Left renal pelvis (tissue), 4 donors: ENCODE results near the gene CCDC88C. TPM values are rescaled to one million over a fixed set of nuclear protein-coding genes. Genes with fewer than 3 reads are reported as not detected.
"Not testable (repeated sequence)": the region's sequence is repeated elsewhere in the genome, so short reads cannot be mapped to it uniquely, and the experiment has no call there.

ENCODE experiments used
- DNase-seq, 4 donors: peaks; one replicate each; pipeline ENCODE4 v3.0.0-alpha.2; 2013; ENCODE audit warnings: low read depth in 4 of 4, low spot score in 3 of 4
- polyA plus RNA-seq, 4 donors: library from polyadenylated mRNA; unstranded; fragments of 120-200 nt; gene quantifications; one replicate each; pipeline ENCODE4 v1.2.1, GENCODE V29; 2013; ENCODE audit not compliant: insufficient read length in 4 of 4

CCDC88C gene
- polyA plus RNA-seq, 4 donors: 8.9 to 46.7 (median 32.2) TPM

DNA sequence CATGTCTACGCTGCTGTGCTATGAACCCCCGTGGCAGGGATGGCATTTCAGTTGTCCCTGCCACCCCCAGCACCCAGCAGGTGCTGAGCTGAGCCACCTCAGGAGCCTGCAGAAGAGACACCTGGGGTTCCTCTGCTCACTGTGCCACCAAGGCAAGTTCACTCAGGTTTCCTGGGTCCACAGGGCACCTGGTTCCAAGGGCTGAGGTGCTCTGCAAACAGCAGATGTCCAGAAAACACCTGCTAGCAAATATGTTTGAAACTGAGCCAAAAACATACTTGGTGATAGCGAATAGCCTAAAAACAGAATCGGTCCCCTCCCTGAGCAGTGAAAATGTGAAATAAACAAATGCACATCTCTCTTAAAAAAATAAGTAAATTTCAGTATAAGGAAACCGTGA is 137.5 kb downstream of the CCDC88C start:
- no peak for DNase-seq

DNA sequence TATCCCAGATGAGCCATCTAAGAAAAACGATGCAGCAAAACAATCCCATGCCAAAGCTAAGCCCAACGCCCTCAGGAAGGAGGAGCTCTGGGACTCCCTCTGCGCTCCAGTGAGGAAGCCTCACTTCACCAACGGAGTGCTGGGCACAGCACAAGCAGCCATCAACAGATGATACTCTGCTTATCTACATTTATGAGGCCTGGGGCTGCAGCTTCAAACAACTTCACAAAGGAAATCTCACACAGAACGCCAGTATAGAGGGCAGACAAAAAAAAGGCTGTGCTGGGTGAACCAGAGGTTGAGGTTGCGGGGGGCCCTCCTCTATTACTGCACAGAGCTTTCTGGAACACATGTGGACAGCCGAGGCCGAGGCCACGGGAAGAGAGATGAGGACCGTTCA is 138.3 kb downstream of the CCDC88C start:
- no peak for DNase-seq

DNA sequence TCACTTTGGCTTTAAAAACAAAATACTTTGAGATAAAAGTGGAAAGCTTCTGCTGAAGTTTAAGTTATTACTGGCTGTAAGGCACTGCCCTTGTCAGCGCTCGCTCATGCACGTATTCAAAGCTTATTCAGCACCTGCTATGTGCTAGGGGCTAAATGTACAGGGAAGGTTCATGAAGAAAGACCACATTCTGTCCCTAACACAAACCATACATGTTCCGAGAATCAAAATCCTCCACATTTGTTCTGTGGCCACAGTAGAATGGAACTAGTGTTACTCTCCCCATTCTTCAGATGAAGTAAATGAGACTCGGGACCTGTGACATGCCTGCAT is 139.3 kb downstream of the CCDC88C start:
- no peak for DNase-seq

DNA sequence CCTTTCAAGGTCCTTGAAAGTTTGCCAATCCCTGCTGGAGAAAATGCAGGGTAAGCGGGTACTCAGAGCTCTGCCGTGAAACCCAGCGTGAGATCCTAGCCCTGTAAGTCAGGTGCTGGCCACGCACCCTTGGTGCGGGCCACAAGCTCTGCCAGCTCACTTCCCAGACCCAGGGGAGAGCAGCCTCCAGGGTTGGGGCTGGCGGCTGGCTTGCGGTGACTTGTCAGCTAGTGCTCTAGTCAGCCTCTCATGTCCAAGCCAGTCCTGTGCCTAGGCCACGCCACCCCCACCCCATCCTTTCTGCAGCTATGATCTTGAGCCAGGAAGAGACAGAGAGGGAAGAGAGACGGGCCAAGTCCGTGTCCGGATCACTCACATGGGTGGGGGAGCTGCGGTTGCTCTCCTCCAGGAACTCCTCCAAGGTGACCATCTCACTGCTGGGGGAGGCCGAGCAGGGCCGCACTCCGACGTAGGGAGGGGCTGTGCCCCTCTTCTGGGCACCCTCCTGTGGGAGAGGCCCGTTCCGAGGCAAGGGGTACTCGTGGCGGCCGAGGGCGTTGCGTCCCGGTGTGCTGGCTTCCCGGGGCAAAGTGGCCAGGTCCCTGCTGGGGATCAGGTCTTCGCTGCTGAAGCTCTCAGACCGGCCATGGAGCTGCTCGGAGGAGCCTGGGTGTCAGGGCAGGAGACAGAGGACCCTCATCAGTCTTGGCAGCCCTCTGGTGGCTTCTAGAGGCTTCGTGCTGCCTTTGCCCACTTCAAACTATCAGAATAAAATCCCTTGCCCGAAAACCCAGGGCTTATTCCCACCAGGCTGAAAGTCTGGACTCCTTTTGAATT is 139.9 kb downstream of the CCDC88C start:
- DNase-seq: no peak

DNA sequence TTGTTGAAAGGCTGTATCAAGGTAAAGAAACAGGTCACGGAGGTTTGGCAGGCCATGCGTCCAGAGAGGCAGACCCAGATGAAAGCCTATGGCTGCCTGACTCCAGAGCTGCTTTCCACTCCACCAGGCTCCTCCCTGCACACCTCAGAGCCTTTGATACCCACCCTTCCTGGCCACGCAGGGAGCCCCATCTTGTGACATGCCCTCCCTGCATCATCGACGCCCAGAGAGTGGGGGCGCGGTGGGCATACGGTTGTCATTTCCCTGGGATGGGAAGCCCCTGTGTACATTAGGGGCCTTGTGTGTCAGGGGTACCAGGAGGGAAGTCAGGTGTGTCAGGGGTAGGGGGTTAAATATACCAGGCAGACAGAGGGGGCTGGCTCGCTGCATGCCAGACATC is 142.8 kb downstream of the CCDC88C start:
- no peak for DNase-seq

DNA sequence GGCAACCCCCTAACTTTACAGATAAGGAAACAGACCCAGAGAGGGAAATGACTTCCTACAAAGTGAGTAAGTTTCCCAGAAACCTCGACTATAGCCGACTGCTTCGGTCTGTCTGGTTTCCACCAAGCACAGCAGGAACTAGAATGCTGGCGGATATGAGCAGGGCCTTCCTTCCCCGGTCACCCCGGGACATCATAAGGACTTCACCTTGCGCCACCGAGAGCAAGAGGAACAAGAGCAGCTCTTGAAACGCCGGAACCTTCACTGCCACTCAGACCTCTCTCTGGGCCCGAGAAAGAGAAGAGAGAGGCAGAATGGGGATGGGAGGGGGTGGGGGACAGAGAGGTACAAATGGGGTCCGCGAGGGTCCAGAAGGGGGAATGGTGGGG is 143.7 kb downstream of the CCDC88C start:
- no peak for DNase-seq

DNA sequence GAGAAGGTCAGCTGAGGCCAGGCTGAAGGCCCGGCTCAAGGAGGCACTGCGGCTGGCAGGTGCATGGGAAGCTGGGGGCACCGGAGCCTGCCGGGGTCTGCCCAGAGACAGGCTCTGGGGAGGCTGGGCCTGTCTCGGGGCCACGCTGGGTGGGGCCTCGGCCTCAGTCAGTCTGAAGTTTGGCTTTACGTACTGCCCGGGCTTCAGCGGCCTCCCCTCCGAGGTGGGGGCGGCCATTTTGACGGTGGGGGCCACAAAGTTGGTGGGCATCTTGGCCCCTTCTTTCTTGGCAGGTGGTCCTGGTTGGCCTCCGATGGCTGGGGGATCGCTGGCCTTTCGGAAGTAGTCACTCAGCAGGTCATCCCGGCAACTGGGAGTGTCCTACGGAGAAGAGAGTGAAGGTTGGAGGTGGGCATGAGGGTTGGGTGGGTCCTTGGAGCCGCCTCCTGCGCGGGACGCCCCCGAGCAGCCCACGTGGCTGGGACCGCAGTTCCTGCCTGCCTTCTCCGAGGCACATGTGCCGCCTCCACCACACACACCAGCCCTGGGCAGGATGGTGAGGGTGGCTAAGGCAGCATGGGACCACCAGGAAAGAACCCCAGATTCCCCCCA is 144.2 kb downstream of the CCDC88C start:
- DNase-seq: no peak

DNA sequence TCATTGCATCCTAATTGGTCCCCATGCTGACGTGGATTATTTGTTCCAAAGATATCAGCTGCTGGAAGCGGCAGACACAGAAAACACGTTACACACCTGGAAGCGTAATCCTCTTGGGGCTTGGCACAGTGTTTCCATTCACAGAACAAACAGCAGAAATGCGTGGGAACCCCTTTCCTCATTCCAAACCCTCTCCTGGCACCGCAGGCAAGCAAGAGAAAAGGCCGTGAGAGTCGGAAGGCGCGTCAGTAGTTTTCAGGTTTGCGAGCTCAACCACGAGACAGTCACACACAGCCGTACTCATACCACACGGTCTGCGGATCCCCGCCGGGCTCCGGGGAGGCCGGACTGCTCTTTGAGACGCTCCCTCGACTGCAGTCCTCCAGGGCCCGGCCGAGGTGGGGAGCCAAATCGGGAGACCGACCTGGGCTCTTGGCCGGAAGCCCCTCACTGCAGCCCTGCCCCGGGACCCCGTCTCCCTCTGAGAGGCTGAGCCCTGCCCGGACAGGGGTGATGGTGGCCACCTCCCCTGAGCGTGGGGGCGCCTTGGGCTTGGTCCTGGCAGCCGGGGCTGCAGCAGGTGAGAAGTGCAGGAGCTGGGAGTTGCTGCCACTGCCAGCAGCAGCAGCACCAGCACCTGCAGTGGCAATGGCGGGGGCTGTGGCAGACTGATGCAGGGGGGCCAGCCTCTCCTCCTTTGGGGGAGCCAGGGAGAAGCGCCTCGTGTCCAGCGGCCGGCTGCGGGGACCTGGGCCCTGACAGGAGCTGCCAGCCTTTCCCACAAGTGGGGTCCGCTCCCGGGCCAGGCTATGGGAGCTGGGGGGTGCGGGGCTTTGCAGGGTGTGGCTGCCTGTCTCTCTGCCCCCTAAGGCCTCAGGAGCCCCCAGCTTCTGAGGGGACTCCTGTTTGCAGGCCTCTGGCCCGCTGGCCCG is 145.0 kb downstream of the CCDC88C start:
- no peak for DNase-seq

DNA sequence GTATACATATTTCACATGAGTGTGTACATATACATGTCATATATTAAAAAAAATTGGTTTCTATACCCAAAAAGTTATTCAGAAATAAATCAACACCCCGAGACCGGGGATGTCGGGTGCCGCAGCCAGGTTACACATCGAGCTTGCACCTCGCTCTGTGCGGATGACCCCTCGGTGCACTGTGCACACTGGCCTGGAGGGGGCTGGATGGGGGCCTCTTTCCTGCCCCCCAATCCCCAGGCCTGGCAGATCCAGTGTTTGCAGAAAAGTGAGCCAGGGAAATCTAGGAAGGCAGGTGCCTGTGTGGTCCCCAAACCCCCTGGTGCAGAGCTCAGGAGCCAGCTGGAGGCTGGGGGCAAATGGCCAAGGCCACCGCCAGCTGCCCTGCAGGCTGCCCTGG is 146.0 kb downstream of the CCDC88C start:
- DNase-seq: no peak

DNA sequence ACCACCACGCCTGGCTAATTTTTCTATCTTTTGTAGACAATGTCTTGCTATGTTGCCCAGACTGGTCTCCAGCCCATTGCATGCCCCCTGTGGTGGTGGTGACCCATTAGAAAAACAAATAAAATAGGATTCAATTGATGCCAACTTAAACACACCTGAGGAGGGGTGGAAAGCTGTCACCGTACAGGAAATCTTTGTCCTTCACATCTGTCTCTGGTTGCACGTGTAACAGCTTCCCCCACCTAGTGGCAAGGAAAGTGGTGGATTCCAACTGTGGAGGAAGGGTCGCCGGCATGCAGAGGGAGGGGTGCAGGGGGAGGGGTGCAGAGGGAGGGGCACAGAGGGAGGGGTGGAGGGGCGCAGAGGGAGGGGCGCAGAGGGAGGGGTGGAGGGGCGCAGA is 147.0 kb downstream of the CCDC88C start:
- no peak for DNase-seq

DNA sequence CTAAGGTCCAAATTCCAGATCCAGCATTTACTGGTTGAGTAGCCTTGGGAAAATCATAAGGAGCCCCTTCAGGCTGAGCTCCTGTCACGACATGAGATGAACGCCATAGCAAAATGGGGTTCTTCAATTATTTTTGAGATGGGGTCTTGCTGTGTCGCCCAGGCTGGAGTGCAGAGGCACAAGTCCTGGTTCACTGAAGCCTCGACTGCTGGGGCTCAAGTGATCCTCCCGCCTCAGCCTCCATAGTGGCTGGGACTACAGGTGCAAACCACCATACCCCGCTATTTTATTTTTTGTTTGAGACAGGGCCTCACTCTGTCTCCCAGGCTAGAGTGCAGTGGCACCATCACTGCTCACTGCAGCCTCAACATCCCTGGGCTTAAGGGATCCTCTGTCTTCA is 147.4 kb downstream of the CCDC88C start:
- DNase-seq: no peak

DNA sequence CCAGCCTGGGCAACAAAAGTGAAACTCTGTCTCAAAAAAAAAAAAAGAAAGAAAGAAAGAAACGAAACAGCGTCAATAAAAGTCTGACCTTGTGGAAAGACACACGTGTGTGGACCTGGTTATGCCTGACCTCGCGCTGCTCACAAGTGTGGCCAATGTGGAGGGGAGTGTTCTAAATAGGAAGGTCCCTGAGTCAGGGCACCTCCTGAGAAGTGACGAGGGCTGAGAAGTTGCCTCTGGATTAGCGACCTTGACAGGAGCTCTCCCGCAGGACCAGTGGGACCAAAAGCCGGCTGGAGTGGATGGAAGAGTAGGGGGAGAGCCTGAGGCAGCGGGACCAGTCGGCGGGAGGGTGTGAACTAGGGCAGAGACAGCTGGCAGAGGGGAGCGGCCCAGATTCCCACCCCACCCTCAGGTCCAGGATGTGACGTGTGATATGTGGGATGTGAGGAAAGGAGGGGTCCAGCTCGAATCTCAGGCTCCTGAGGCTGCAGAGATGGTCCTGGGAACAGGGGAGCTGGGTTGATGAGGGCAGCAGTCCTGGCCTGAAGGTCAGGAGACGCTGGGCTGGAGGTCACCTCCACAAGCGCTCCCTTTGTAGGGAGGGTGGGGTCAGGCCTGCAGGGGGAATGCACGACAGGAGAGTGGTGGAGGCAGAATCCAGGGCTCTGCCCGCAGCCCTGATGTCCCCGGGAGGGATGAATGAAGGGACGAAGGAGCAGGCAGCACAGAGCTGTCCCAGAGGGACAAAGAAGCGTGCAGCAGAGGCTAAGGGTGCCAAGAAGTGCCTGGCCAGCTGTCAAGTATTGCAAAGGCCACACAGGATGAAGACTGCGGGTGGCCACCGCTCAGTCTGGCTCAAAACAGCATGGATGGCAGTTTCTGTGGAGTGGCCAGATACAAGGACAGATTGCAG is 148.3 kb downstream of the CCDC88C start:
- no peak for DNase-seq

DNA sequence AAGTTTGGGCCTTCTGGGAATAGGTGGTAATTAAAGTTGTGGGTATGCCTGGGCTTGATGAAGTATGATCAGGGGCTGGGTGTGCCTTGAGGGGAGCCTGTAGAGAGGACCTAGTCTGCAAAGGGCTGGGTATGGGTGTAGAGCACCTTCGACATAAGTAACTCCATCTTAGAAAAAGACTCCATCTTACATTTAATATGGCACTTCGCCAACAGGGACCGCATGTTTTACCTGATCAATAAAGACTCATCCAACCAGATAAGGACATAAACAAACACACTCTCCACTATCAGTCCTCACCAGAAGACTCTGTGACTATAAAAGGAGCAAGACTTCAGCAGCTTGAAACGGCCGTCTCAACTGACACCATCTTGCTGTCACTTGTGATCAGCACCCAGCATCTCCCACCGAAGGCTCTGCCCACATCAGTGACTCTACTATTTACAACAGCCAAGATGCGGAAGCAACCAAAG is 149.6 kb downstream of the CCDC88C start:
- DNase-seq: no peak

DNA sequence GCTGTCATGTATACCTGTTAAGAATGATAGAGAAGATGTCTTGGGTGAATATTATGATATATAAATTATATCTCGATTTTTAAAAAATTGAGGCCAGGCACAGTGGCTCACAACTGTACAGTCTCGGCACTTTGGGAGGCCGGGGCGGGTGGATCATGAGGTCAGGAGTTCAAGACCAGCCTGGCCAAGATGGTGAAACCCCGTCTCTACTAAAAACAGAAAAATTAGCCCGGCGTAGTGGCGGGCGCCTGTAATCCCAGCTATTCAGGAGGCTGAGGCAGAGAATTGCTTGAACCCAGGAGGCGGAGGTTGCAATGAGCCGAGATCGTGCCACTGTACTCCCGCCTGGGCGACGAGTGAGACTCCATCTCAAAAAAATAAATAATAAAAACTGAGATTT is 151.3 kb downstream of the CCDC88C start:
- not testable (repeated sequence) for DNase-seq

DNA sequence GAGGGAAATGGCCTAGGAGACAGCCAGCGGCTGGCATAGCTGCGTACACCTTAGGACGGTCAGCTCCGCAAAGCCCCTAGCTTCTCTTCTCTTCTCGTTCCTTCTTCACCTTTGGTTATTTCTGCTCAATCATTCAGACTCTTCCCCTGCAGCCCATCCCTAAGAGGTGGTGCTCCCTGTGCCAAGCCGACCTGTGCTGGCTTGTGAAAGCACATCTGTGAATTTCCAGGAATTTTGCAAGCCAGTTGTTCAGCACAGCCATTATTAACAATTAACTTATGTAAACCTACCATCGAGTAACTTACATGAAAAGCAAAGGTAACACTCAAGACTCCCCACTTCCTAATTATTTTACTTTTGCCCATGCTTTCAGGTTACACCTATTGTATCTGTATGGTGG is 152.2 kb downstream of the CCDC88C start:
- no peak for DNase-seq

DNA sequence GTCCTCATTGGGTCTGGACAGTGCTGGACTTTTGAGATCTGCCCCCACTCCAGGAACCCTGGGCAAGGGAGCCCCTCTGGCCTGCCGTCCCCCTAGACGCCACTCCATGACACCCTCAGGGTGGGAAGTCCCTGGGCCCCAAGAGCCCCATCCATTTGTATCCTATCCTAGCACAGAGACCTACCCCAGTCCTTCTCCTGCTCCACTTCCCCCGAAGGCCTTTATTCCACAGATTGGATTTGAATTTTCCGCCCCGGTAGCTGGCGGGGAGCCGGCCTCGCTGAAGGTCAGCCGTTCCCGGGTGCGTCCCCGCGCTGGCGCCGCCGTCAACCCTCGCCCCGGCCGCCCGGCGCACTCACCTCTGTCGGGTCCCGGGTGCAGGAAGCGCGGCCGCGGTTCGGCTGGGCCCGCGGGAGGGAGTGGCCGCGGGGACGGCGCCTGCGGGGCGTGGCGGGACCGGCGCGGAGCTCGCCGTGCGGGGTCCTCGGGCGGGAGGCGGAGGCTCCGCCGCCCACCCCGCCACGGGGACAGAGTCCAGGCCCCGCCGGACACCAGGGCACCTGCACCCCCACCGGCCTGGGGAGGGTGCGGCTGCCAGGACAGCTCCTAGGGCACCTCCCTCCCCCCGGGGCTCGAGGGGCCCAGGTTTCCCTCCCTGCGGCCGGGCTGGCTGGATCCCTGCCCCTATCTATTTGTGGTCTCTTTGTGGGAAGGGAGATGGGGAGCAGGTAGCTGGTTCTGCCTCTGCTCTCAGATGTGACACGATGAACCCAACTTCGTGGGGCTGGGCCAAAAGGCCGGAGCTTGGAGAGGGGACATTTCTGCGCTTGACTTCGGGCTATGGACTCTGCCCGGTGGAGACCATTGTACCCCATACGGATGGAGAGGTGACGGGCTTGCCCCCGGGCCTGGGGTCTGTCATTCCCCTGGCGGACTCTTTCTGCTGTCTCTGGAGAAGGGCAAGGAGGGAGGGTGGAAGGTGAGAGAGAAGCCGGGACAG is 153.2 kb downstream of the CCDC88C start:
- DNase-seq: no peak

DNA sequence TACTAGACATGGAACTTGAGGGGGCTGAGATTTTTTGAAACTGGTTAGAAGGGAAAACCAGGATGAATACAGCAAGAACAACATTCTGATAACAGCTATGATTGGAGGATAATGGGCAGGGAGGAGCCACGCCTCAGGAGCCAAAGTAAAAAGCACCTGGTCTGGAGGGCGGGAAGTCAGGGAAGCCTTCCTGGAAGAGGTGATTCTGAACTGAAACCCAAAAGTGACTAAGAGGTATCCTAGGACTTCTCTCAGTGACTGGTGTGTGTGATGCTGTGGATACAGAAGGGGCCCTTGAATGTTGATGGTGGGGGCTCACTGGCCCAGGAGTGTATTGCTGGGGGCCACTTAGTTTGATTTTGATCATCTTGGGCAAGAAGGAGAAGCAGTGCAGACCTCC is 154.3 kb downstream of the CCDC88C start:
- no peak for DNase-seq

DNA sequence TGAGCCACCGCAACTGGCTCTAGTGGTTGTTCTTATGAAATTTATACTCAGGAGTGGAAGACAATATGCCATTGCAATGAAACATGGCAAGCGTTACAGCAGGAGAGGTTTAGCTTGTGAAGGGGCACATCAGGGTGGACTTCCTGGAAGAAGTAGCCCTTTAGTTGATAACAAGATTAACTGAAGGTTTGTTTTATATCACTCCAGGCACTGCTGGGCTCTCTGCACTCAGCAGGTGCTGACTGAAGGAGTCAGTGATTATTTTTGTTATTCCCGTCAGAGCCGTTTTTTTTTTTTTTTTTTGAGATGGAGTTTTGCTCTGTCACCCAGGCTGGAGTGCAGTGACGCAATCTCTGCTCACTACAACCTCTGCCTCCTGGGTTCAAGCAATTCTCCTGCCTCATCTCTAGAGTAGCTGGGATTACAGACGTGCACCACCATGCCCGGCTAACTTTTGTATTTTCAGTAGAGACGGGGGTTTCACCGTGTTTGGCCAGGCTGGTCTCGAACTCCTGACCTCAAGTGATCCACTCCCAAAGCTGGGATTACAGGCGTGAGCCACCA is 155.6 kb downstream of the CCDC88C start:
- no peak for DNase-seq

DNA sequence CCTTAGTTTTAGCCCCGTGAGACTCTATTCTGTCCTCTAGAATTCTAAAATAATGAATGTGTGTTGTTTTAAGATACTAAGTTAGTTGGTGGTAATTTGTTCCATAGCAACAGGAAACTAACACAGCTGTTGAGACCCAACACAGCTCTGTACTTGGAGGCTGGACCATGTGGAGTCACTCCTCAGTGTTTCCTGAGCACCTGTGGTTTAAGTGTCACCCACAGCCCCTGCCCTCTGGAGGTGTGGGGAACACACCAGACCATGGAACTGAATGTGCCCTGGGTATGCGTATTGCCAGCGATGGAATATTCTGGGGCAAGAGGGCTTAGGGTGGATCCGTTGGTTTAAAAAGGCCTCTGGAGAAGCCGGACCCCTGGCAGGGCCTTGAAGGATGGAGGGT is 156.5 kb downstream of the CCDC88C start:
- DNase-seq: no peak
